Measurements from ENCODE around the gene PLXND1.

DNA sequence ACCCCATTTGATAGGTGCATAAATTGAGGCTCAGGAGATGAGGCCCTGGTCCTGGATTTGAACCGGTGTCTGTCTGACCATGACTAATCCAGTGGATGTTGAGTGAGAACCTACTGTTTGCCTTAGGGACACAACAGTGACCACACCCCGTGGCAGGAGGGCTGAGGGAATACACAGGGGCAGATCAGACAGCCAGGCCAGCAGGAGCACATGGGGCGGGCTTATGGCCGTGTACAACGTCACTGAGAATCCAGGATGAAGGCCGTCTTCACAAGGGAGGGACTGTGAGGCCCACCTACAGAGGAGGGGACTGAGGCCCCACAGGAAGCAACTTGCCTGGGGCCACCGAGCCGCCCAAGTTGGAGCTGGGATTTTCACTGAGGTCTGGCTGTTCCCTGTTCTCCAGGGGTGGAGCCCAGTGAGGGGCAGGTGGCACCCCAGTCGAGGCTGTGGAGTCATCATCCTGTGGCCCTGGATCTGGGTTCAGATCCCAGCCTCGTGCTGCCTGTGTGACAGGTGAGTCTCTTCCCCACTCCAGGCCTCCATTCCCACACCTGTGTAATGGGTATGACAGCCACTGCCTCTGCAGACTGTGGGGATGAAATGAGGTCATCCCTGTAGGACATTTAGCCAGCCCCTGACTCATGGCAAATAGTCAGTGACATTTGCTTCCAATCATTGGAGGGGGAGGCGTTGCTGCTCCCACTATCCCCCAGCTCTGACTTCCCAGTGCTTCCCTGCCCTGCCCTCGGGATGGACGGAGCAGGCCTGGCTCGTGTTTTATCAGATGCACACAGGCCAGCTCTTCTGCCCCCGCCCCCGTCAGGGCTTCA is 6.3 kb upstream of the PLXND1 start:
- TF ChIP-seq, protein P1, sequence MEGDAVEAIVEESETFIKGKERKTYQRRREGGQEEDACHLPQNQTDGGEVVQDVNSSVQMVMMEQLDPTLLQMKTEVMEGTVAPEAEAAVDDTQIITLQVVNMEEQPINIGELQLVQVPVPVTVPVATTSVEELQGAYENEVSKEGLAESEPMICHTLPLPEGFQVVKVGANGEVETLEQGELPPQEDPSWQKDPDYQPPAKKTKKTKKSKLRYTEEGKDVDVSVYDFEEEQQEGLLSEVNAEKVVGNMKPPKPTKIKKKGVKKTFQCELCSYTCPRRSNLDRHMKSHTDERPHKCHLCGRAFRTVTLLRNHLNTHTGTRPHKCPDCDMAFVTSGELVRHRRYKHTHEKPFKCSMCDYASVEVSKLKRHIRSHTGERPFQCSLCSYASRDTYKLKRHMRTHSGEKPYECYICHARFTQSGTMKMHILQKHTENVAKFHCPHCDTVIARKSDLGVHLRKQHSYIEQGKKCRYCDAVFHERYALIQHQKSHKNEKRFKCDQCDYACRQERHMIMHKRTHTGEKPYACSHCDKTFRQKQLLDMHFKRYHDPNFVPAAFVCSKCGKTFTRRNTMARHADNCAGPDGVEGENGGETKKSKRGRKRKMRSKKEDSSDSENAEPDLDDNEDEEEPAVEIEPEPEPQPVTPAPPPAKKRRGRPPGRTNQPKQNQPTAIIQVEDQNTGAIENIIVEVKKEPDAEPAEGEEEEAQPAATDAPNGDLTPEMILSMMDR (IDR thresholded peaks at IDR 0.05), result no peak
- TF ChIP-seq POLR2A (IDR thresholded peaks at IDR 0.05), result no peak
